H1 (cell line): ENCODE measurements around the gene CACNA1C. TPM values are rescaled to one million over a fixed set of nuclear protein-coding genes. Genes with fewer than 3 reads are reported as not detected.

Experiments
- CTCF ChIA-PET: fragments of 300-600 bp; sonication (Branson Sonifier 250); formaldehyde crosslinking; loops from one replicate; lab custom pipeline; 2021; ENCODE audit not compliant: partially characterized antibody; lab: Charles Lee
- POLR2A ChIA-PET: fragments of 300-600 bp; sonication (Branson Sonifier 250); formaldehyde crosslinking; loops from one replicate; lab custom pipeline; 2021; ENCODE audit warnings: inconsistent platforms; ENCODE audit not compliant: partially characterized antibody; lab: Charles Lee
- DNase-seq, 2 experiments: peaks; one replicate each; pipeline versions ENCODE4 v3.0.0 to v3.0.0-alpha.2; 2010 to 2022; ENCODE audit warnings: low spot score in 2 of 2, low read depth in 1 of 2, mixed read lengths in 1 of 2
- FAIRE-seq: peaks from 2 replicates; lab custom pipeline; 2011; peaks lifted over from hg19 to GRCh38; lab: Jason Lieb, UNC
- H2AFZ ChIP-seq: 2 replicates; pipeline ENCODE4 v1.8.1; 2012; ENCODE audit warnings: low read length, inconsistent platforms
- H2AK5ac ChIP-seq: 2 replicates; pipeline ENCODE4 v1.6.1; 2013; ENCODE audit warnings: low read depth, low read length
- H2BK120ac ChIP-seq: replicated peaks from 2 replicates; pipeline ENCODE3; 2013; ENCODE audit warnings: low read depth, low read length, inconsistent platforms
- H2BK12ac ChIP-seq: 2 replicates; pipeline ENCODE4 v1.6.1; 2013; ENCODE audit warnings: low read depth, low read length
- H2BK15ac ChIP-seq: 2 replicates; pipeline ENCODE4 v1.6.1; 2013; ENCODE audit warnings: low read length
- H2BK20ac ChIP-seq: 2 replicates; pipeline ENCODE4 v1.6.1; 2013; ENCODE audit warnings: low read length
- H2BK5ac ChIP-seq: 2 replicates; pipeline ENCODE4 v1.6.1; 2013; ENCODE audit warnings: low read depth, low read length
- H3K14ac ChIP-seq: 2 replicates; pipeline ENCODE4 v1.6.1; 2013; ENCODE audit warnings: inconsistent platforms; ENCODE audit not compliant: insufficient read length
- H3K18ac ChIP-seq: 2 replicates; pipeline ENCODE4 v1.6.1; 2013; ENCODE audit warnings: low read length; ENCODE audit errors: extremely low read depth
- H3K23ac ChIP-seq: 2 replicates; pipeline ENCODE4 v1.6.1; 2013; ENCODE audit warnings: inconsistent platforms; ENCODE audit not compliant: insufficient read length
- H3K23me2 ChIP-seq: 2 replicates; pipeline ENCODE4 v1.6.1; 2013; ENCODE audit warnings: low read depth, low read length
- H3K27ac ChIP-seq: 2 replicates; pipeline ENCODE4 v1.6.1; 2011; ENCODE audit warnings: low read depth, low read length, inconsistent platforms
- H3K27me3 ChIP-seq, 4 experiments: replicated peaks in 1 of 4; 1 replicate in 1 of 4; 2 replicates in 3 of 4; pipeline versions ENCODE4 v1.6.1 to v1.8.1; 2011 to 2013; ENCODE audit warnings: low read length in 3 of 4, mild to moderate bottlenecking in 3 of 4, inconsistent platforms in 2 of 4, mixed read lengths in 2 of 4, moderate library complexity in 1 of 4; ENCODE audit not compliant: control insufficient read depth in 3 of 4, insufficient read depth in 3 of 4; ENCODE audit errors: extremely low read depth in 1 of 4
- H3K36me3 ChIP-seq, 4 experiments: 2 replicates each; pipeline versions ENCODE4 v1.6.1 to v1.8.1; 2011 to 2013; ENCODE audit warnings: mild to moderate bottlenecking in 4 of 4, low read length in 3 of 4, moderate library complexity in 2 of 4, control low read depth in 1 of 4, inconsistent platforms in 1 of 4; ENCODE audit not compliant: insufficient read depth in 4 of 4, control insufficient read depth in 2 of 4
- H3K4ac ChIP-seq: replicated peaks from 2 replicates; pipeline ENCODE3; 2013; ENCODE audit warnings: low read length, low read depth, mixed read lengths, inconsistent platforms; ENCODE audit not compliant: insufficient read length
- H3K4me1 ChIP-seq, 4 experiments: replicated peaks in 1 of 4; 1 replicate in 1 of 4; 2 replicates in 3 of 4; pipeline versions ENCODE4 v1.6.1 to v1.8.1; 2011 to 2013; ENCODE audit warnings: low read length in 3 of 4, inconsistent platforms in 2 of 4, mixed read lengths in 1 of 4; ENCODE audit not compliant: insufficient read depth in 4 of 4, control insufficient read depth in 3 of 4
- H3K4me2 ChIP-seq, 2 experiments: 2 replicates each; pipeline versions ENCODE4 v1.6.1 to v1.8.1; 2011 to 2013; ENCODE audit warnings: low read depth in 2 of 2, low read length in 2 of 2, control low read depth in 1 of 2, inconsistent platforms in 1 of 2, mild to moderate bottlenecking in 1 of 2; ENCODE audit not compliant: insufficient read depth in 1 of 2
- H3K4me3 ChIP-seq, 4 experiments: fragments of 200-600, 300-600 bp in 1 of 4; sonication (generic), shearing (Covaris generic), sonication (Bioruptor Twin) in 1 of 4; 2 replicates each; pipeline versions ENCODE4 v1.5.1 to v1.8.1; 2011 to 2016; ENCODE audit warnings: low read length in 4 of 4, low read depth in 3 of 4, control low read depth in 2 of 4, inconsistent platforms in 2 of 4, mild to moderate bottlenecking in 2 of 4, mixed read lengths in 1 of 4, moderate library complexity in 1 of 4; ENCODE audit not compliant: insufficient read depth in 2 of 4; ENCODE audit errors: extremely low read depth in 1 of 4
- H3K56ac ChIP-seq: replicated peaks from 2 replicates; pipeline ENCODE3; 2013; ENCODE audit warnings: low read depth, mild to moderate bottlenecking, mixed read lengths, low read length, inconsistent platforms; ENCODE audit not compliant: insufficient read length
- H3K79me1 ChIP-seq: 2 replicates; pipeline ENCODE4 v1.6.1; 2013; ENCODE audit warnings: low read depth, low read length, control low read depth
- H3K79me2 ChIP-seq, 2 experiments: 2 replicates each; pipeline versions ENCODE4 v1.6.1 to v1.8.1; 2012 to 2013; ENCODE audit warnings: low read length in 2 of 2, mild to moderate bottlenecking in 2 of 2, inconsistent platforms in 1 of 2; ENCODE audit not compliant: insufficient read depth in 2 of 2, control insufficient read depth in 1 of 2
- H3K9ac ChIP-seq, 4 experiments: replicated peaks in 1 of 4; 1 replicate in 1 of 4; 2 replicates in 3 of 4; pipeline versions ENCODE4 v1.6.1 to v1.8.1; 2011 to 2013; ENCODE audit warnings: low read depth in 3 of 4, low read length in 3 of 4, control low read depth in 2 of 4, mild to moderate bottlenecking in 2 of 4, moderate library complexity in 2 of 4, inconsistent platforms in 1 of 4; ENCODE audit errors: extremely low read depth in 1 of 4
- H3K9me3 ChIP-seq, 2 experiments: 2 replicates each; pipeline versions ENCODE4 v1.6.1 to v1.8.1; 2012 to 2013; ENCODE audit warnings: mild to moderate bottlenecking in 2 of 2, moderate library complexity in 2 of 2, control low read depth in 1 of 2, inconsistent platforms in 1 of 2, low read depth in 1 of 2, low read length in 1 of 2, mixed read lengths in 1 of 2; ENCODE audit not compliant: insufficient read depth in 2 of 2
- H4K20me1 ChIP-seq, 2 experiments: replicated peaks in 1 of 2; 2 replicates each; pipeline versions ENCODE3 to v1.8.1; 2011 to 2013; ENCODE audit warnings: inconsistent platforms in 2 of 2, low read length in 2 of 2, mild to moderate bottlenecking in 1 of 2; ENCODE audit not compliant: insufficient read depth in 2 of 2, control insufficient read depth in 1 of 2
- H4K5ac ChIP-seq: 2 replicates; pipeline ENCODE4 v1.6.1; 2013; ENCODE audit warnings: low read length, low read depth, mixed read lengths, inconsistent platforms; ENCODE audit not compliant: insufficient read length
- H4K8ac ChIP-seq: 2 replicates; pipeline ENCODE4 v1.8.0; 2013; ENCODE audit warnings: mild to moderate bottlenecking, moderate library complexity, low read length, inconsistent platforms; ENCODE audit not compliant: insufficient read depth; ENCODE audit errors: extremely low read depth
- H4K91ac ChIP-seq: replicated peaks from 2 replicates; pipeline ENCODE3; 2013; ENCODE audit warnings: low read length, mixed read lengths, inconsistent platforms; ENCODE audit not compliant: insufficient read length
- BCL11A ChIP-seq, 2 experiments: IDR thresholded peaks; one replicate each; pipeline ENCODE4 v1.6.1; 2011; ENCODE audit warnings: low read depth in 2 of 2, low read length in 2 of 2, mild to moderate bottlenecking in 2 of 2
- CBX8 ChIP-seq: fragments of 300-800, 300-1000 bp; sonication (generic); IDR thresholded peaks from 2 replicates; pipeline ENCODE4 v1.7.1; 2016; ENCODE audit warnings: low read depth, low read length, borderline replicate concordance
- CREB1 ChIP-seq: IDR thresholded peaks from 2 replicates; pipeline ENCODE4 v1.6.1; 2012; ENCODE audit warnings: inconsistent platforms
- GTF2F1 ChIP-seq: IDR thresholded peaks from 2 replicates; pipeline ENCODE4 v1.6.1; 2012; ENCODE audit warnings: low read depth, low read length, improper control_type of control experiment, borderline replicate concordance
- KDM1A ChIP-seq: fragments of 200-600, 300-600 bp; sonication (generic); IDR thresholded peaks from 2 replicates; pipeline ENCODE4 v1.7.1; 2016; ENCODE audit warnings: mild to moderate bottlenecking, low read length, borderline replicate concordance
- RXRA ChIP-seq: IDR thresholded peaks from 2 replicates; pipeline ENCODE4 v1.6.1; 2011; ENCODE audit warnings: low read depth, mild to moderate bottlenecking, low read length, moderate library complexity; ENCODE audit not compliant: insufficient read depth
- SAP30 ChIP-seq: fragments of 300-600 bp; sonication (generic); IDR thresholded peaks from 2 replicates; pipeline ENCODE4 v1.7.1; 2012; ENCODE audit warnings: low read length, moderate library complexity, mild to moderate bottlenecking, inconsistent platforms; ENCODE audit not compliant: insufficient read depth, insufficient replicate concordance
- SIN3A ChIP-seq, 2 experiments: IDR thresholded peaks in 1 of 2; conservative IDR thresholded peaks in 1 of 2; 2 replicates each; pipeline ENCODE4 v1.6.1; 2011 to 2012; ENCODE audit warnings: low read length in 2 of 2, improper control_type of control experiment in 1 of 2, low read depth in 1 of 2, mild to moderate bottlenecking in 1 of 2
- SIX5 ChIP-seq: IDR thresholded peaks from 2 replicates; pipeline ENCODE4 v1.6.1; 2011; ENCODE audit warnings: mild to moderate bottlenecking, low read depth, low read length
- TAF7 ChIP-seq: optimal IDR thresholded peaks from 2 replicates; pipeline ENCODE3; 2011; ENCODE audit warnings: low read depth, mild to moderate bottlenecking, inconsistent platforms, low read length, moderate library complexity, borderline replicate concordance
- WGBS, 2 experiments: shearing (Covaris generic) in 1 of 2; methylation state at CpG; one replicate each; pipeline versions ENCODE4 v1.1.6 to v1.1.7; 2013 to 2015; ENCODE audit warnings: low lambda C conversion rate in 2 of 2, mixed read lengths in 2 of 2, inconsistent platforms in 1 of 2, low coverage in 1 of 2, missing lambda C conversion rate in 1 of 2; ENCODE audit not compliant: insufficient replicate concordance in 2 of 2, insufficient coverage in 1 of 2, insufficient read length in 1 of 2; ENCODE audit errors: extremely low coverage in 1 of 2, missing lambda C conversion rate in 1 of 2; 5-methylcytosine and 5-hydroxymethylcytosine counted together
- polyA plus RNA-seq, 7 experiments: library from polyadenylated mRNA; depleted of rRNA in 3 of 7; stranded (reverse) in 5 of 7; unstranded in 2 of 7; fragments of >200 nt in 5 of 7; fragments of 200-250 nt in 2 of 7; gene quantifications; 1 replicate in 5 of 7; 2 replicates in 1 of 7; 4 replicates in 1 of 7; pipeline versions ENCODE4 v1.2.1 to v1.2.3, GENCODE V29; 2011 to 2013; ENCODE audit warnings: missing spikeins in 2 of 7, mixed read lengths in 2 of 7
- total RNA-seq: library from RNA; stranded (reverse); fragmentation: NEBNext Ultra II Directional; extraction: Animal tissue kit (Norgen Biotek cat#: 25700); gene quantifications from 2 replicates; pipeline ENCODE4 v1.2.1, GENCODE V29; 2021
- TF ChIP-seq, protein P1 (sequence below): IDR thresholded peaks from 2 replicates; pipeline ENCODE4 v1.6.1; 2012; ENCODE audit warnings: inconsistent platforms
- TF ChIP-seq, protein P2 (sequence below): IDR thresholded peaks from 2 replicates; pipeline ENCODE4 v1.6.1; 2011; ENCODE audit warnings: low read depth, mild to moderate bottlenecking, low read length; ENCODE audit not compliant: insufficient read depth

CACNA1C gene
- total and polyA plus RNA-seq, 2 of the 8 experiments (the other 6 are each of a cell fraction or from before 2014, with no cell fraction given), result 1.3 TPM

DNA sequence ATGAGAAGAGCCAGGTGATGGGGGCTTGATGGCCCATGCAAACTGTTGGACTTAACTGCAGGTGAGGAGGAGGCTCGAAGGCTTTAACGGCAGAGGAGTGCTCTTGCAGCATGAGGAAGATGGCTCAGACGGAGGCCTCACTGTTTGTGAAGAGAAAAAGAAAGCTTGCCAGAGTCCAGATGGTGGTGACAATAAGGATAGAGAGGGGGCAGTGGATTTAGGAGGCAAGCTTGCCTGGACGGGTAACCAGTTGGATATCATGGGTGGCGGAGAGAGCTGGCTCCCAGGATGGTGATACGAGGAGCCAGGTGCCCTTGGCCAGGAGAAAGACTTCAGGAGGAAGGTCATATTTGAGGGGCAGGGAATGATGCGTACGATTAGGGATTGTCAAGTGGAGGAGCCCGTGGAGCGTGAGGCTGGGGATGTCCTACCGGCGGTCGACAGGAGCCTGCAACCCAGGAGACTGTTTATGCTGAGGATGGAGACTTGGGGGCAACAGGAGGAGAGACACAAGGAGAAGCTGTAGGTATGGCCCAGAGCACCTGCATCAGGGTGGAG lies 71.8 kb downstream of the CACNA1C start:
- POLR2A ChIA-PET, result no interaction called here
- H3K23me2 ChIP-seq, result peaks cover 2% of the 10 kb centered on the region; the same call in 1 of the 2 replicates
- H3K56ac ChIP-seq, result no peak overlapping the region
- TF ChIP-seq CREB1 (no peak), RXRA (no peak), TAF7 (no peak), SIX5 (no peak), KDM1A (no peak), SAP30 (no peak), GTF2F1 (no peak), CBX8 (no peak), SIN3A (conservative IDR thresholded peaks at IDR 0.05 in 1 of 2, IDR thresholded peaks at IDR 0.05 in 1 of 2; ENCODE audit: low read depth in 1 of 2, low read length in 2 of 2) (no peak), BCL11A (IDR thresholded peaks at IDR 0.05; ENCODE audit: low read depth in 2 of 2, low read length in 2 of 2) (no peak)
- TF ChIP-seq, protein P1, sequence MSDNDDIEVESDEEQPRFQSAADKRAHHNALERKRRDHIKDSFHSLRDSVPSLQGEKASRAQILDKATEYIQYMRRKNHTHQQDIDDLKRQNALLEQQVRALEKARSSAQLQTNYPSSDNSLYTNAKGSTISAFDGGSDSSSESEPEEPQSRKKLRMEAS, result no peak
- TF ChIP-seq, protein P2, sequence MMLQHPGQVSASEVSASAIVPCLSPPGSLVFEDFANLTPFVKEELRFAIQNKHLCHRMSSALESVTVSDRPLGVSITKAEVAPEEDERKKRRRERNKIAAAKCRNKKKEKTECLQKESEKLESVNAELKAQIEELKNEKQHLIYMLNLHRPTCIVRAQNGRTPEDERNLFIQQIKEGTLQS, result no peak
- TF ChIP-seq, all 59 proteins: peak for 0
- Histone ChIP-seq H3K9ac (no peak overlapping the region), H3K79me1 (no peaks in the 10 kb centered on the region; the same call in 1 of the 2 replicates), H3K27ac (no peak overlapping the region), H2BK15ac (no peak overlapping the region), H3K14ac (no peak overlapping the region), H3K18ac (no peak overlapping the region), H2AFZ (no peak overlapping the region), H3K4ac (no peak overlapping the region), H3K4me3 (no peak overlapping the region), H3K36me3 (no peaks in the 10 kb centered on the region), H4K8ac (no peak overlapping the region), H2BK5ac (no peak overlapping the region), H4K91ac (no peak overlapping the region), H3K79me2 (no peaks in the 10 kb centered on the region), H2BK20ac (no peak overlapping the region), H2BK12ac (no peak overlapping the region), H4K20me1 (no peaks in the 10 kb centered on the region), H3K9me3 (no peaks in the 10 kb centered on the region), H2BK120ac (no peak overlapping the region), H2AK5ac (no peak overlapping the region), H3K4me2 (no peak overlapping the region), H3K4me1 (peaks cover 0 to 4% (median 0%) of the 10 kb centered on the region in 4 experiments; a peak in 1 of 7 replicates), H3K27me3 (peaks cover 0 to 1% (median 0%) of the 10 kb centered on the region in 4 experiments; a peak in 1 of 7 replicates), H4K5ac (no peak overlapping the region), H3K23ac (no peak overlapping the region)
- FAIRE-seq, result no peak
- DNase-seq, result no peak
- CTCF ChIA-PET, result interaction anchor here (0.5 to 3.9 kb wide), 4 partner anchors 6 to 165 kb away, joined by 3 to 19 read pairs (median 14); no protein-coding TSS in a partner anchor
- 81% methylated on average over 13 of the region's 13 CpGs; no CpG with 5 or more reads in 1 of the 2 experiments for WGBS, 2 experiments
